ENCODE data around the gene ATP6V0D1.

The ATP6V0D1 gene

GRCh38 chr16:67391424-67392300, 89.3 kb downstream of the ATP6V0D1 start:
- peak; percentile 86 to 98 (median 95) for DNase-seq
- intact Hi-C loops (cut with DNase I), result no loop called here

- intact Hi-C loops (cut with DNase I), result no loop called here
- peak in 4 of 42 donors; percentile 22 to 32 (median 28) for DNase-seq
These were observed 90.0 kb downstream of the ATP6V0D1 start for GRCh38 chr16:67390816-67391423.

- DNase-seq, result peak; percentile 37 to 83 (median 68)
- intact Hi-C loops (cut with DNase I), result no loop called here
These were observed 90.8 kb downstream of the ATP6V0D1 start for GRCh38 chr16:67389911-67390815.

DNA sequence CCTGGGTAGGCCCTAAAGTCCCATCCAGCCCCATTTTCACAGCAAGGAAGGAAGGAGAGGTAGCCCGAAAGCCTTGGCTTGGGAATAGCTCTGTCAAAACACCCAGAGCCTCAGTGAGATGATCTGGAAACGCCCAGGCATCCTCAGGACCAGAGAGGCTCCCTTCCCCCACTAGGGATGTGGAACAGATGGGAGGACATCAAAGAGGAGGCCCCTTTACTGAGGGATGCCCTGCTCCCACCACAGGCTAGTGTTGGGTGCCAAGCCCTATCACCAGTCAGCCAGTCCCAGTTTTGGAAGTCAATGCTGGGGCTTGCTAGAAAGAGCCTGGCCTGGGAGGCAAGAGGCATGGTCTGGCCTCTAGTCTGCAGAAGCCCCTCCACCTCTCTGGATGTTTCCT, 92.4 kb downstream of the ATP6V0D1 start:
- DNase-seq, result peak in 3 of 42 donors; percentile 25 to 34 (median 27)
- intact Hi-C loops (cut with DNase I), result no loop called here

GRCh38 chr16:67388191-67388590, 92.8 kb downstream of the ATP6V0D1 start:
- intact Hi-C loops (cut with DNase I), result no loop called here
- DNase-seq, result peak in 3 of 42 donors; percentile 4 to 33 (median 16)
